Thoracic aorta (tissue), 2 donors: ENCODE data around the gene NOVA1. TPM values are rescaled to one million over a fixed set of nuclear protein-coding genes. Genes with fewer than 3 reads are reported as not detected.
A peak's percentile ranks its signal among the peaks of the same experiment; 100 is the strongest.
"Not testable (repeated sequence)": the region's sequence is repeated elsewhere in the genome, so short reads cannot be mapped to it uniquely, and the experiment has no call there.

Source experiments
- ATAC-seq: fragments of 150-250 bp; one replicate; pipeline ENCODE4 v1.8.0; 2017; ENCODE audit warnings: low read depth; ENCODE audit not compliant: insufficient number of reproducible peaks, low FRiP score
- DNase-seq: peaks from one replicate; pipeline ENCODE4 v3.0.0-alpha.2; 2020; ENCODE audit warnings: low spot score
- H3K27ac ChIP-seq, 2 donors: fragments of 200-600 bp; sonication (generic); 1 replicate in 1 of 2; 2 replicates in 1 of 2; pipeline ENCODE4 v1.5.1; 2016; ENCODE audit warnings: mild to moderate bottlenecking in 2 of 2, moderate library complexity in 2 of 2
- H3K27me3 ChIP-seq: fragments of 200-600 bp; sonication (generic); replicated peaks from 2 replicates; pipeline ENCODE4 v1.6.0; 2016; ENCODE audit warnings: mild to moderate bottlenecking; ENCODE audit not compliant: insufficient read depth
- H3K36me3 ChIP-seq: fragments of 200-600 bp; sonication (generic); one replicate; pipeline ENCODE4 v1.5.1; 2016
- H3K4me1 ChIP-seq, 2 donors: fragments of 200-600 bp; sonication (generic); 1 replicate in 1 of 2; 2 replicates in 1 of 2; pipeline versions ENCODE4 v1.5.1 to v1.6.0; 2016; ENCODE audit warnings: low read depth in 2 of 2, mild to moderate bottlenecking in 1 of 2; ENCODE audit not compliant: control insufficient read depth in 1 of 2
- H3K4me3 ChIP-seq: fragments of 200-600 bp; sonication (generic); 2 replicates; pipeline ENCODE4 v1.5.1; 2016; ENCODE audit warnings: mild to moderate bottlenecking
- H3K9me3 ChIP-seq: fragments of 200-600 bp; sonication (generic); 2 replicates; pipeline ENCODE4 v1.5.1; 2016
- total RNA-seq, 2 donors: library from RNA; depleted of rRNA; stranded (reverse); fragments of >200 nt; gene quantifications; one replicate each; pipeline versions ENCODE4 v1.1.0 to v1.2.3, GENCODE V29; 2016
- TF ChIP-seq, protein P1 (sequence below): fragments of 200-600 bp; sonication (generic); IDR thresholded peaks from one replicate; pipeline ENCODE4 v1.5.1; 2019; ENCODE audit warnings: antibody characterized with exemption

NOVA1 gene, protein sequence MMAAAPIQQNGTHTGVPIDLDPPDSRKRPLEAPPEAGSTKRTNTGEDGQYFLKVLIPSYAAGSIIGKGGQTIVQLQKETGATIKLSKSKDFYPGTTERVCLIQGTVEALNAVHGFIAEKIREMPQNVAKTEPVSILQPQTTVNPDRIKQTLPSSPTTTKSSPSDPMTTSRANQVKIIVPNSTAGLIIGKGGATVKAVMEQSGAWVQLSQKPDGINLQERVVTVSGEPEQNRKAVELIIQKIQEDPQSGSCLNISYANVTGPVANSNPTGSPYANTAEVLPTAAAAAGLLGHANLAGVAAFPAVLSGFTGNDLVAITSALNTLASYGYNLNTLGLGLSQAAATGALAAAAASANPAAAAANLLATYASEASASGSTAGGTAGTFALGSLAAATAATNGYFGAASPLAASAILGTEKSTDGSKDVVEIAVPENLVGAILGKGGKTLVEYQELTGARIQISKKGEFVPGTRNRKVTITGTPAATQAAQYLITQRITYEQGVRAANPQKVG
- total RNA-seq: 10 to 100 TPM; 10.2 to 11.0 TPM

DNA sequence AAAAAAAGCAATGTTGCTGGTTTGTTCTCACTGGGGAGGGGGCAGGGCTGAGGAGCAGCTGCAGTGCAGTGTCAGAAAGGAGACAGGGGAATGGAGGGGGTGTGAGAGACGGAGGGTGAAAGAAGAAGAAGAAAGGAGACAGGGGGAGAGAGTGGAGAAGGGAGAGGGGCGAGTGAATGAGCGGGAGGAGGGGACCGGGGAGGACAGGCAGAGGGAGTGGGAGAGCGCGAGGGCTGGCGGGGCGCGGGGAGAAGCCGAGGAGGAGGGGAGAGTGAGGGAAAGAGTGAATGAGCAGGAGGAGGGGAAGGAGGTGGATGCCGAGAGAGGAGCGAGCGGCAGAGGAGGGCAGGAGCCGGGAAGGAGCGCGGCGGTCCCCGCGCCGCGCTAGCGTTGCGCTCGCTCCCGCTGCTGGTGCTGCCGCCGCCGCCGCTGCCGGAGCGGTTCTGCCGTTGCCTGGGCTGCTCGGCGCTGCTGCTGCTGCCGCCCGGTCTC is at the start of gene NOVA1:
Gene NOVA1, minus strand, starts transcription at position 445 of the 492 bp plus-strand sequence. CDS start 597 bp downstream, outside the sequence.
- TF ChIP-seq, protein P1, sequence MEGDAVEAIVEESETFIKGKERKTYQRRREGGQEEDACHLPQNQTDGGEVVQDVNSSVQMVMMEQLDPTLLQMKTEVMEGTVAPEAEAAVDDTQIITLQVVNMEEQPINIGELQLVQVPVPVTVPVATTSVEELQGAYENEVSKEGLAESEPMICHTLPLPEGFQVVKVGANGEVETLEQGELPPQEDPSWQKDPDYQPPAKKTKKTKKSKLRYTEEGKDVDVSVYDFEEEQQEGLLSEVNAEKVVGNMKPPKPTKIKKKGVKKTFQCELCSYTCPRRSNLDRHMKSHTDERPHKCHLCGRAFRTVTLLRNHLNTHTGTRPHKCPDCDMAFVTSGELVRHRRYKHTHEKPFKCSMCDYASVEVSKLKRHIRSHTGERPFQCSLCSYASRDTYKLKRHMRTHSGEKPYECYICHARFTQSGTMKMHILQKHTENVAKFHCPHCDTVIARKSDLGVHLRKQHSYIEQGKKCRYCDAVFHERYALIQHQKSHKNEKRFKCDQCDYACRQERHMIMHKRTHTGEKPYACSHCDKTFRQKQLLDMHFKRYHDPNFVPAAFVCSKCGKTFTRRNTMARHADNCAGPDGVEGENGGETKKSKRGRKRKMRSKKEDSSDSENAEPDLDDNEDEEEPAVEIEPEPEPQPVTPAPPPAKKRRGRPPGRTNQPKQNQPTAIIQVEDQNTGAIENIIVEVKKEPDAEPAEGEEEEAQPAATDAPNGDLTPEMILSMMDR: no peak
- Histone ChIP-seq H3K27me3 (no peaks in the 10 kb centered on the region), H3K4me1 (peaks cover 0 to 10% of the 10 kb centered on the region in 2 donors), H3K36me3 (no peaks in the 10 kb centered on the region), H3K27ac (peak within 1 kb of the TSS; percentile 79 to 88), H3K4me3 (peak within 1 kb of the TSS; percentile 91), H3K9me3 (no peaks in the 10 kb centered on the region)
- DNase-seq (no peak), ATAC-seq (peak; percentile 13)

DNA sequence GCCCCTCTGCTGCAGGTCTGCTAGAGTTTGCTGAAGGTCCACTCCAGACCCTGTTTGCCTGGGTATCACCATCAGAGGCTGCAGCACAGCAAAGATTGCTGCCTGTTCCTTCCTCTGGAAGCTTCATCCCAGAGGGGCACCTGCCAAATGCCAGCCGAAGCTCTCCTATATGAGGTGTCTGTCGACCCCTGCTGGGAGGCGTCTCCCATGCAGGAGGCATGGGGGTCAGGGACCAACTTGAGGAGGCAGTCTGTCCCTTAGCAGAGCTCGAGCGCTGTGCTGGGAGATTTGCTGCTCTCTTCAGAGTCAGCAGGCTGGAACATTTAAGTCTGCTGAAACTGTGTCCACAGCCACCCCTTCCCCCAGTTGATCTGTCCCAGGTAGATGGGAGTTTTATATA is 47.2 kb upstream of the NOVA1 start:
- not testable (repeated sequence) for DNase-seq, H3K4me1 ChIP-seq, H3K4me3 ChIP-seq, ATAC-seq, H3K27me3 ChIP-seq, H3K9me3 ChIP-seq, H3K27ac ChIP-seq, H3K36me3 ChIP-seq
- TF ChIP-seq, protein P1: peak; percentile 11

DNA sequence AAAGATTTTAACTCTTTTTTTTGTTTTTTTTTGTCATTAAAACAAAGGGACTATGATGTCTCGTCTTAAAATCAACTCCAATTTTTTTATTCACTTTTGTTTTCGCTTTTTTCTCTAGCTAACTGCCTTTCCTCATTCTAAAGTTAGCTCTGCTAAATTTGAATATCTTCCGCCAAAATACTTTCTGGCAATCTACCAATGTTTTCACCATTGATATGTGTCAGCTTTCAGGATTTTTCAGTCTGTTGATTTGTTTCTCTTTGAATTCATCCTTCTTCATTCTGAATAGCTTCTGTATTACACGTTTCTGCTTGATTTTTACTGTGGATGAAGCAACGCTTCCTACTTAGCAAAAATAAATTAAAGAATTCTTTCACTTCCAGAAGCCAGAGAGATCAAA is 38.7 kb upstream of the NOVA1 start:
- H3K36me3 ChIP-seq: no peaks in the 10 kb centered on the region
- no peaks in the 10 kb centered on the region for H3K27me3 ChIP-seq
- peak overlapping the region; percentile 33 for H3K4me3 ChIP-seq
- ATAC-seq: no peak
- DNase-seq: no peak
- TF ChIP-seq, protein P1: no peak
- H3K9me3 ChIP-seq: no peaks in the 10 kb centered on the region
- H3K4me1 ChIP-seq: peaks cover 4 to 12% of the 10 kb centered on the region in 2 donors
- peak overlapping the region in 1 of 2 donors; percentile 2 for H3K27ac ChIP-seq

DNA sequence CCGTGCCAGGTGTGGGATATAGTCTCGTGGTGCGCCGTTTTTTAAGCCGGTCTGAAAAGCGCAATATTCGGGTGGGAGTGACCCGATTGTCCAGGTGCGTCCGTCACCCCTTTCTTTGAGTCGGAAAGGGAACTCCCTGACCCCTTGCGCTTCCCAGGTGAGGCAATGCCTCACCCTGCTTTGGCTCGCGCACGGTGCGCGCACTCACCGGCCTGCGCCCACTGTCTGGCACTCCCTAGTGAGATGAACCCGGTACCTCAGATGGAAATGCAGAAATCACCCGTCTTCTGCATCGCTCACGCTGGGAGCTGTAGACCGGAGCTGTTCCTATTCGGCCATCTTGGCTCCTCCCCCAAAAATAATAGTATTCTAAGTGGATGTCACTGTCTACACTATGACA is 37.1 kb upstream of the NOVA1 start:
- H3K4me1 ChIP-seq: peaks cover 4 to 12% of the 10 kb centered on the region in 2 donors
- not testable (repeated sequence) for H3K9me3 ChIP-seq, ATAC-seq, H3K4me3 ChIP-seq, H3K27me3 ChIP-seq, H3K36me3 ChIP-seq, H3K27ac ChIP-seq, DNase-seq

DNA sequence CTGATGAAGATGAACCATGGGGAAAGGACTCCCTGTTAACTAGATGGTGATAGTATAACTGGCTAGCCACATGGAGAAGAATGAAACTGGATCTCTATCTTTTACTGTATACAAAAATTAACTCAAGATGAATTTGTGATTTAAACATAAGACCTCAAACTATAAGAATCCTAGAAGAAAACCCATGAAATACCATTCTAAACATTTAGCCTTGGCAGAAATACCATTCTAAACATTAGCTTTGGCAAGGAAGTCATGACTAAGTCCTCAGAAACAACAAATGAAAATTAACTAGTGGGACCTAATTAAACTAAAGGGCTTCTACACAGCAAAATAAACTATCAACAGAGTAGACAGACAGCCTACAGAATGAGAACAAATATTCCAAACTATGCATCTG is 28.4 kb upstream of the NOVA1 start:
- TF ChIP-seq, protein P1: no peak
- no peak for DNase-seq
- Histone ChIP-seq H3K36me3 (no peaks in the 10 kb centered on the region), H3K9me3 (no peaks in the 10 kb centered on the region), H3K4me1 (no peaks in the 10 kb centered on the region), H3K4me3 (no peak overlapping the region), H3K27ac (no peak overlapping the region), H3K27me3 (no peaks in the 10 kb centered on the region)
- ATAC-seq: no peak
